GM12878 (cell line): ENCODE data around the gene WDR48. TPM values are rescaled to one million over a fixed set of nuclear protein-coding genes. Genes with fewer than 3 reads are reported as not detected.

Experiments used
- ATAC-seq: fragments of 200-7000 bp; cut with Tn5 transposase; 3 replicates; pipeline ENCODE4 v1.9.1; 2020; ENCODE audit warnings: mild to moderate bottlenecking, moderate library complexity
- BruUV-seq: library from RNA; stranded (reverse); fragments of 400-500 nt; replicated peaks from 2 replicates; lab custom pipeline; 2021; lab: Mats Ljungman, UMichigan
- CTCF ChIA-PET: fragments of 300-600 bp; sonication (Branson Sonifier 250); formaldehyde crosslinking; extraction: SDS; loops from one replicate; lab custom pipeline; 2021; ENCODE audit warnings: inconsistent platforms; lab: Yijun Ruan, JAX
- POLR2A ChIA-PET: fragments of 350-600 bp; formaldehyde crosslinking; extraction: SDS; loops from one replicate; lab custom pipeline; 2021; ENCODE audit warnings: inconsistent platforms; lab: Charles Lee
- RAD21 ChIA-PET: fragments of 300-600 bp; sonication (Branson Sonifier 250); formaldehyde crosslinking; loops from one replicate; lab custom pipeline; 2023; ENCODE audit warnings: antibody characterized with exemption; ENCODE audit not compliant: unreplicated experiment; lab: Charles Lee
- SMC1A ChIA-PET: fragments of 300-600 bp; sonication (Branson Sonifier 250); formaldehyde crosslinking; loops from one replicate; lab custom pipeline; 2023; ENCODE audit not compliant: unreplicated experiment, uncharacterized antibody; lab: Charles Lee
- DNase-seq: peaks from one replicate; pipeline ENCODE4 v3.0.0-alpha.2; 2011; ENCODE audit warnings: low read depth, low spot score
- FAIRE-seq: peaks from 3 replicates; lab custom pipeline; 2011; peaks lifted over from hg19 to GRCh38; lab: Jason Lieb, UNC
- H2AFZ ChIP-seq: 2 replicates; pipeline ENCODE4 v1.6.0; 2011; ENCODE audit warnings: low read depth, low read length, control low read depth; ENCODE audit not compliant: control insufficient read depth
- H3K27ac ChIP-seq: 2 replicates; pipeline ENCODE4 v1.5.1; 2011; ENCODE audit warnings: control low read depth; ENCODE audit not compliant: control insufficient read depth, insufficient read depth
- H3K27me3 ChIP-seq, 2 experiments: replicated peaks in 1 of 2; 2 replicates each; pipeline versions ENCODE4 v1.6.0 to v1.6.1; 2011; ENCODE audit warnings: low read length in 1 of 2; ENCODE audit not compliant: control insufficient read depth in 2 of 2, insufficient read depth in 2 of 2
- H3K36me3 ChIP-seq, 2 experiments: 2 replicates each; pipeline ENCODE4 v1.5.1; 2011; ENCODE audit warnings: low read length in 1 of 2; ENCODE audit not compliant: control insufficient read depth in 2 of 2, insufficient read depth in 2 of 2
- H3K4me1 ChIP-seq: 2 replicates; pipeline ENCODE4 v1.6.1; 2011; ENCODE audit warnings: mild to moderate bottlenecking, low read length, moderate library complexity, mixed read lengths; ENCODE audit not compliant: control insufficient read depth, insufficient read depth
- H3K4me2 ChIP-seq: 2 replicates; pipeline ENCODE4 v1.6.0; 2011; ENCODE audit warnings: control low read depth; ENCODE audit not compliant: control insufficient read depth, insufficient read depth
- H3K4me3 ChIP-seq: fragments of 200-600 bp; sonication (generic); 2 replicates; pipeline ENCODE4 v1.5.1; 2016
- H3K79me2 ChIP-seq: 2 replicates; pipeline ENCODE4 v1.6.0; 2011; ENCODE audit warnings: low read length; ENCODE audit not compliant: control insufficient read depth, insufficient read depth
- H3K9ac ChIP-seq: 2 replicates; pipeline ENCODE4 v1.8.0; 2011; ENCODE audit warnings: low read length, control low read depth, mixed read lengths; ENCODE audit not compliant: control insufficient read depth, insufficient read depth
- H3K9me3 ChIP-seq: replicated peaks from 3 replicates; pipeline ENCODE4 v1.5.1; 2011; ENCODE audit warnings: mild to moderate bottlenecking, low read length; ENCODE audit not compliant: control insufficient read depth, insufficient read depth
- H4K20me1 ChIP-seq: 2 replicates; pipeline ENCODE4 v1.6.0; 2011; ENCODE audit not compliant: control insufficient read depth, insufficient read depth
- CTCF ChIP-seq, 3 experiments: IDR thresholded peaks in 2 of 3; conservative IDR thresholded peaks in 1 of 3; 2 replicates each; pipeline ENCODE4 v1.5.1; 2011; ENCODE audit warnings: low read depth in 3 of 3, low read length in 3 of 3, mild to moderate bottlenecking in 3 of 3, control low read depth in 2 of 3, moderate library complexity in 2 of 3, inconsistent platforms in 1 of 3, mixed read lengths in 1 of 3; ENCODE audit not compliant: control insufficient read depth in 2 of 3, insufficient read depth in 1 of 3; ENCODE audit errors: extremely low read depth in 1 of 3
- SUZ12 ChIP-seq: fragments of 200-600 bp; sonication (generic); IDR thresholded peaks from one replicate; pipeline ENCODE4 v1.6.1; 2018; ENCODE audit warnings: antibody characterized with exemption, mild to moderate bottlenecking; ENCODE audit not compliant: unreplicated experiment
- WGBS: methylation state at CpG from one replicate; pipeline ENCODE4 v1.1.6; 2016; ENCODE audit warnings: low lambda C conversion rate; ENCODE audit not compliant: insufficient replicate concordance, insufficient coverage; ENCODE audit errors: missing lambda C conversion rate; 5-methylcytosine and 5-hydroxymethylcytosine counted together
- in situ Hi-C: fragments of 300-500 bp; cut with MboI; formaldehyde crosslinking; loops from 9 replicates; pipeline ENCODE4 v1.14.3; 2018; ENCODE audit warnings: mixed read lengths
- intact Hi-C: fragments of 100-400 bp; cut with micrococcal nuclease; formaldehyde crosslinking; loops from one replicate; pipeline ENCODE4 v1.14.2; 2022; ENCODE audit not compliant: unreplicated experiment
- polyA plus RNA-seq, 11 experiments: library from polyadenylated mRNA; depleted of rRNA in 4 of 11; unstranded in 6 of 11; stranded (reverse) in 5 of 11; fragments of >200 nt; fragmentation: Nextera tagmentation in 4 of 11; fragmentation: Illumina TruSeq in 1 of 11; extraction: Ambion mirVana in 4 of 11; extraction: Trizol in 1 of 11; gene quantifications; 1 replicate in 1 of 11; 2 replicates in 10 of 11; pipeline versions ENCODE4 v1.2.1 to v1.2.3, GENCODE V29; 2011 to 2016; ENCODE audit warnings: inconsistent platforms in 2 of 11, missing spikeins in 2 of 11, low read depth in 1 of 11
- total RNA-seq, 4 experiments: library from RNA; depleted of rRNA in 3 of 4; stranded (reverse); fragments of >200 nt in 3 of 4; fragmentation: Illumina TruSeq in 1 of 4; extraction: Trizol in 1 of 4; gene quantifications; 2 replicates each; pipeline versions ENCODE4 v1.2.1 to v1.2.3, GENCODE V29; 2013 to 2021

WDR48 gene
- total and polyA plus RNA-seq, 10 of the 15 experiments (the other 5 are each of a cell fraction or from before 2014, with no cell fraction given): 16.8 to 43.8 (median 29.0) TPM

DNA sequence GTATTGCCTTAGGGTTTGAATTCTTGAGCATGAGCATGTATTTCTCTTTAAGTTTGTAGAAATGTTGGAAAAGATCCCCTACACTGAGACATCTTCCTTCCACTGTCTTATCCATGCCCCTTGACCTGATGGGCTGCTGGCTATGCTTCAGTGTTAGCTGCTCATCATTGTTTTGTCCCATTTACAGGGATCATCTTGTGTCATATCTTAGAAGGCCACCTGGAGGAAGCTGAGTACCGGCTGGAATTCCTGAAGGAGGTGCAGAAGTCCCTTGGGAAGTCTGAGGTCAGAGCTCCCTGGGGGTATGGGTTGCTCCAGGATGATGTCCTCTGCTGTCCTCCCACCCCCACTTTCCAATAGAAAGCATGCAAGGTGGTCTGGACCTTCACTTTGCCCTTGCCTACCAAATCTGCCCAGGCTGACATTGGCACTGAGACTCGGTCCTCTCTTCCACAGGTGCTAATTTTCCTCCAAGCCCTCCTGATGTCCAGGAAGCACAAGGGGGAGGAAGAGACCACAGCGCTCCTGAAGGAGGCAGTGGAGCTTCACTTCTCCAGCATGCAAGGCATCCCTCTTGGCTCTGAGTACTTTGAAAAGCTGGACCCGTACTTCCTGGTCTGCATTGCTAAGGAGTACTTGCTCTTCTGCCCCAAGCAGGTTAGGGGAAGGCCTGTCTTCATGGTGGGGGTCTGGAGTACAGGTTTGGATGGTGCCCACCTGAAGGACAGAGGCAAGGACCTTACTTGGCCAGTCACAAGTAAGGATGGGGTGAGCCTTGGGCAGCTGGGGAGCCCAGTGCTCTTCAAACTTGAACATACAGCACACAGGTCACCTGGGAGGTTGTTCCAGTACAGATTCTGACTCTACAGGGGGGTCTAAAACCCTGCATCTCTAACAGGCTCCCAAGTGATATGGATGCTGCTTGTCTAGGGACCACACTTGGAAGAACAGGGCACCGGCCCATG, 73.3 kb downstream of the WDR48 start:
- peaks cover 25% of the 10 kb centered on the region for H3K4me1 ChIP-seq
- TF ChIP-seq CTCF (IDR thresholded peaks at IDR 0.05 in 2 of 3, conservative IDR thresholded peaks at IDR 0.05 in 1 of 3; ENCODE audit: control insufficient read depth in 2 of 3, extremely low read depth in 1 of 3, insufficient read depth in 1 of 3, low read depth in 3 of 3, low read length in 3 of 3) (0 out of 6 replicates have a peak, but pooled peaks of 1 of the 3 experiments have one; percentile 1), SUZ12 (no peak)
- TF ChIP-seq, all 136 proteins: peak for 1
- POLR2A ChIA-PET: no interaction called here

More for the DNA sequence above, 73.3 kb downstream of the WDR48 start:
- ChIA-PET RAD21 (interaction anchor here (0.6 to 4.2 kb wide), 5 partner anchors 32 to 167 kb away, joined by 3 to 40 read pairs (median 3); no protein-coding TSS in a partner anchor), CTCF (interaction anchor here (0.8 to 4.5 kb wide), 9 partner anchors 15 to 167 kb away, joined by 3 to 47 read pairs (median 11); partner anchors contain the start of gene XIRP1), SMC1A (interaction anchor here (0.7 to 4.8 kb wide), 7 partner anchors 9 to 167 kb away, joined by 3 to 45 read pairs (median 4); partner anchors contain the start of gene XIRP1)
- Histone ChIP-seq H4K20me1 (no peaks in the 10 kb centered on the region), H3K9me3 (no peaks in the 10 kb centered on the region), H3K9ac (no peak overlapping the region), H3K79me2 (no peaks in the 10 kb centered on the region), H3K27ac (no peak overlapping the region), H3K36me3 (no peaks in the 10 kb centered on the region), H3K4me2 (no peak overlapping the region), H3K4me3 (no peak overlapping the region), H3K27me3 (no peaks in the 10 kb centered on the region), H2AFZ (no peak overlapping the region)
- 87% methylated on average over 5 of the region's 5 CpGs for WGBS
- ATAC-seq: no peak
- FAIRE-seq: no peak
- no peak for DNase-seq
- intact Hi-C loops: no loop called here
- in situ Hi-C loops: no loop called here
- BruUV-seq: no TSS peak
